Cardiac muscle cell (in vitro differentiated cells and primary cell): ENCODE data around the gene IFNGR2. TPM values are rescaled to one million over a fixed set of nuclear protein-coding genes. Genes with fewer than 3 reads are reported as not detected.

Source experiments
- DNase-seq, 2 donors: peaks; one replicate each; pipeline versions ENCODE4 v3.0.0 to v3.0.0-alpha.2; 2010 to 2017; ENCODE audit warnings: low read depth in 1 of 2, low spot score in 1 of 2
- H3K27ac ChIP-seq: fragments of 200-600 bp; sonication (generic); 2 replicates; pipeline ENCODE4 v1.5.1; 2016
- H3K27me3 ChIP-seq: fragments of 200-600 bp; sonication (generic); 2 replicates; pipeline ENCODE4 v1.6.0; 2016; ENCODE audit warnings: control low read depth
- H3K36me3 ChIP-seq: fragments of 200-600 bp; sonication (generic); 2 replicates; pipeline ENCODE4 v1.5.1; 2016; ENCODE audit warnings: control low read depth
- H3K4me1 ChIP-seq: fragments of 200-600 bp; sonication (generic); 2 replicates; pipeline ENCODE4 v1.8.1; 2017; ENCODE audit warnings: low read depth, mild to moderate bottlenecking, mixed run types
- H3K4me3 ChIP-seq: fragments of 200-600 bp; sonication (generic); 2 replicates; pipeline ENCODE4 v1.5.1; 2016; ENCODE audit warnings: mild to moderate bottlenecking
- H3K9me3 ChIP-seq: fragments of 200-600 bp; sonication (generic); 2 replicates; pipeline ENCODE4 v1.5.1; 2017; ENCODE audit warnings: low read depth, mild to moderate bottlenecking, control low read depth
- polyA plus RNA-seq: library from polyadenylated mRNA; unstranded; fragments of >200 nt; fragmentation: Nextera tagmentation; extraction: Ambion mirVana; gene quantifications from 2 replicates; pipeline ENCODE4 v1.2.1, GENCODE V29; 2016
- total RNA-seq: library from RNA; depleted of rRNA; stranded (reverse); fragments of >200 nt; gene quantifications from 2 replicates; pipeline ENCODE4 v1.2.3, GENCODE V29; 2016
- TF ChIP-seq, protein P1 (sequence below): IDR thresholded peaks from 2 replicates; pipeline ENCODE4 v1.5.1; 2012; ENCODE audit warnings: low read depth, mild to moderate bottlenecking, low read length

IFNGR2 gene
- total and polyA plus RNA-seq, 2 experiments from 2014 or later: 36.8 to 64.6 TPM

DNA sequence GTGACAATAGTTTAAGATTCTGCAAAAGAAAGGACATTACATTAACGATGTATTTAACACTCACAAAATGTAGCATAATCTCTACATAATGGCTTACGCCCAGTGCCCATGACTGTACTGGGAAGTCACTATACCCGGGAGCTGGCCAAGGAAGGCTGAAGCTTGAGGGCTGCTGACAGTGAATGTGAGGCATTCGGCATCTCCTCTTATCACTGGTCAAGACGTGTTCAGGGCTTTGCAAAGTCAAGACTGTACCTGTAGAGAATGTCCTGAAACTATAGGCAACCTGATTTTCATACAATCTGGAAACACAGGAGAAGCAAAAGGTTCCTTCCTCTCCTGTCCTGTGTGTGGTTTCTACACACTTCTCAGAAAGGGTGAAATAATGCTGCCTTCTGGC is 12.7 kb upstream of the IFNGR2 start:
- no peak for DNase-seq
- Histone ChIP-seq H3K36me3 (no peaks in the 10 kb centered on the region), H3K4me1 (peaks cover 8% of the 10 kb centered on the region), H3K27ac (no peak overlapping the region), H3K9me3 (no peaks in the 10 kb centered on the region), H3K4me3 (no peak overlapping the region), H3K27me3 (no peaks in the 10 kb centered on the region)
- TF ChIP-seq, protein P1, sequence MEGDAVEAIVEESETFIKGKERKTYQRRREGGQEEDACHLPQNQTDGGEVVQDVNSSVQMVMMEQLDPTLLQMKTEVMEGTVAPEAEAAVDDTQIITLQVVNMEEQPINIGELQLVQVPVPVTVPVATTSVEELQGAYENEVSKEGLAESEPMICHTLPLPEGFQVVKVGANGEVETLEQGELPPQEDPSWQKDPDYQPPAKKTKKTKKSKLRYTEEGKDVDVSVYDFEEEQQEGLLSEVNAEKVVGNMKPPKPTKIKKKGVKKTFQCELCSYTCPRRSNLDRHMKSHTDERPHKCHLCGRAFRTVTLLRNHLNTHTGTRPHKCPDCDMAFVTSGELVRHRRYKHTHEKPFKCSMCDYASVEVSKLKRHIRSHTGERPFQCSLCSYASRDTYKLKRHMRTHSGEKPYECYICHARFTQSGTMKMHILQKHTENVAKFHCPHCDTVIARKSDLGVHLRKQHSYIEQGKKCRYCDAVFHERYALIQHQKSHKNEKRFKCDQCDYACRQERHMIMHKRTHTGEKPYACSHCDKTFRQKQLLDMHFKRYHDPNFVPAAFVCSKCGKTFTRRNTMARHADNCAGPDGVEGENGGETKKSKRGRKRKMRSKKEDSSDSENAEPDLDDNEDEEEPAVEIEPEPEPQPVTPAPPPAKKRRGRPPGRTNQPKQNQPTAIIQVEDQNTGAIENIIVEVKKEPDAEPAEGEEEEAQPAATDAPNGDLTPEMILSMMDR: no peak

DNA sequence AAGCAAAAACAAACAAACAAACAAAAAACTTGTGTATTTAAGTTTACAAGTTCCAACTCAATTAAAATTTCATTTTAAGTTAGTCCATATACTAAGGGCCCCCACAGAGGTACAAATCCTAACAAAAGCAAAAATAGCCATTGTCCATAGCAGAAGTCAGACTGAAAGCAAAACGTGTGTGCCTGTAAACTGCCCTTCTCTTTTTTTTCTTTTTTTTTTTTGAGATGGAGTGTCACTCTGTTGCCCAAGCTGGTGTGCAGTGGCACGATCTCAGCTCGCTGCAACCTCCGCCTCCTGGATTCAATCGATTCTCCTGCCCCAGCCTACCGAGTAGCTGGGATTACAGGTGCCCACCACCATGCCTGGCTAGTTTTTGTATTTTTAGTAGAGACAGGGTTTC is 11.6 kb upstream of the IFNGR2 start:
- no peak for DNase-seq
- Histone ChIP-seq H3K36me3 (no peaks in the 10 kb centered on the region), H3K27ac (no peak overlapping the region), H3K4me3 (no peak overlapping the region), H3K4me1 (no peaks in the 10 kb centered on the region), H3K27me3 (no peaks in the 10 kb centered on the region), H3K9me3 (no peaks in the 10 kb centered on the region)
- TF ChIP-seq, protein P1: no peak

DNA sequence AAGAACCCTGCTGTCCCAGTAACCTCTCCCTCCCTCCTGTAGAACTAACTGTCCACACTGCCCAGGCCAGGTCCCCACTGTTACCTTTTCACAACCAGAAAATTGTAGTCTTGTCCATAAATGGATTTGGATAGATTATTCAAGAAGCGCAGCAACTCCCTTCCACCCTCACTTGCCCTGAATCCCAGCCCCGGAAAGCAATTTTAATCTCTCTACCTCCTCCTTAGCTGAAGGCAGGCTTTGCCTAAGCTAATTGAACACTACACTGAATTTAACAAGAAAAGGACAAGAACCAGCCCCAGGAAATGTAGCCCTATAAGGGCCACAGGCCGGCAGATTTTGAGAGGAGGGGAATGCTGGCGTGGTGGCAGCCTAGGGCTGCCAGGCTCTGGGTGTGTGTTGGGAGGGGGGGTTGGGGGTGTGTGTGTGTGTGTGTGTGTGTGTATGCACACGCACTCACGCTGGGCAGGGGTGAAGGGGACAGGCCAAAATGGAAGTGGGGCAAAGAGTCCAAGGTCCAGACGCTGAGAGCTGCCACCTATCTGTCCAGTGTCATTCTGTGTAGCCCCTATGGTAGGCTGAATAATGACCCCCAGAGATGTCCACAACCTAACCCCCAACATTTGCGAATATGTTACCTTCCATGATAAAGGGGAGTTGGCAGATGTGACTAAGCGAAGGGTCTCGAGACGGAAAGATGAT is 10.8 kb upstream of the IFNGR2 start:
- H3K27me3 ChIP-seq: no peaks in the 10 kb centered on the region
- DNase-seq: no peak
- TF ChIP-seq, protein P1: no peak
- H3K4me1 ChIP-seq: no peaks in the 10 kb centered on the region
- no peak overlapping the region for H3K4me3 ChIP-seq
- no peaks in the 10 kb centered on the region for H3K9me3 ChIP-seq
- peak overlapping the region; percentile 66 for H3K27ac ChIP-seq
- no peaks in the 10 kb centered on the region for H3K36me3 ChIP-seq

DNA sequence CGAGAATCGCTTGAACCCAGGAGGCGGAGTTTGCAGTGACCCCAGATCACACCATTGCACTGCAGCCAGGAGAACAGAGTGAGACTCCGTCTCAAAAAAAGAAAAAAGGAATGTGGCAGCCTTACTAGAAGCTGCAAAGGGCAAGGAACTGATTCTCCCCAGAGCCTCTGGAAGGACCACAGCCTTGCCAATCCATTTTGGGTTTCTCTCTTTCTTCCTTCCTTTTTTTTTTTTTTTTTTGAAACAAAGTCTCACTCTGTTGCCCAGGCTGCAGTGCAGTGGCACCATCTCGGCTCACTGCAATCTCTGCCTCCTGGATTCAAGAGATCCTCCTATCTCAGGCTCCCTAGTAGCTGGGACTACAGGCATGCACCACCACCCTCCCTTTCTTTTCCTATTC is 9.9 kb upstream of the IFNGR2 start:
- Histone ChIP-seq H3K9me3 (no peaks in the 10 kb centered on the region), H3K4me1 (no peaks in the 10 kb centered on the region), H3K27me3 (no peaks in the 10 kb centered on the region), H3K27ac (no peak overlapping the region), H3K36me3 (no peaks in the 10 kb centered on the region), H3K4me3 (no peak overlapping the region)
- DNase-seq: no peak
- TF ChIP-seq, protein P1: no peak

DNA sequence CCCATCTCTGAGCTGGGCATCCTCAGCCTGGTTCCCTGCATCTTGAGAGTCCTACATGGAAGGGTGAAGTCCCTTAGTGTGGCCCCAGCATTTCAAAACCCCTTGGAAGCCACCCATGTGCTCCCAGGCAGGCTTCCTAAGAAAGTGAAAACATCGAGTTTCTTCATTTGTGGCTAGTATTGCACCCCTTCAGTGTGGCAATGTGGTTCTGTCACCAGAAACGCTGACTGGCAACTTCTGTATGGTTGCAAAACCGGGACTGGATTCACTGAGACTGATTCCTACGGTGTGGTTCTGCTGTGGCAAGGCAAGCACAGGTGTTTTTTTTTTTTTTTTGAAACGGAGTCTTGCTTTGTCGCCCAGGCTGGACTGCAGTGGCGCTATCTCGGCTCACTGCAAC is 9.0 kb upstream of the IFNGR2 start:
- DNase-seq: peak in 1 of 2 donors; percentile 65
- Histone ChIP-seq H3K36me3 (no peaks in the 10 kb centered on the region), H3K27ac (no peak overlapping the region), H3K27me3 (no peaks in the 10 kb centered on the region), H3K4me1 (no peaks in the 10 kb centered on the region), H3K9me3 (no peaks in the 10 kb centered on the region), H3K4me3 (no peak overlapping the region)
- TF ChIP-seq, protein P1: no peak
